A549 (cell line): ENCODE data around the gene ZMYND8.

Experiments
- CEBPB ChIP-seq, 2 experiments: fragments of >200 bp in 1 of 2; sonication (Bioruptor Twin) in 1 of 2; formaldehyde crosslinking in 1 of 2; IDR thresholded peaks; 2 replicates each; pipeline ENCODE4 v1.6.1; 2012 to 2016
- CHD4 ChIP-seq: fragments of 200-600 bp; sonication (generic); IDR thresholded peaks from 2 replicates; pipeline ENCODE4 v1.6.1; 2016; ENCODE audit warnings: antibody characterized with exemption, mild to moderate bottlenecking, borderline replicate concordance
- CTCF ChIP-seq: fragments of >200 bp; sonication (Bioruptor Twin); formaldehyde crosslinking; IDR thresholded peaks from 3 replicates; pipeline ENCODE4 v1.5.1; 2016
- E2F6 ChIP-seq: IDR thresholded peaks from 2 replicates; pipeline ENCODE4 v1.6.1; 2012; ENCODE audit warnings: low read depth, borderline replicate concordance
- HES2 ChIP-seq: fragments of >200 bp; sonication (Bioruptor Twin); formaldehyde crosslinking; IDR thresholded peaks from 2 replicates; pipeline ENCODE4 v1.6.1; 2016
- HMGXB4 ChIP-seq: fragments of 250-450 bp; sonication (Bioruptor Pico); IDR thresholded peaks from 2 replicates; pipeline ENCODE4 v1.5.0; 2021; ENCODE audit warnings: mild to moderate bottlenecking, moderate library complexity, borderline replicate concordance
- HOXA7 ChIP-seq: fragments of 250-450 bp; sonication (Bioruptor Pico); IDR thresholded peaks from 2 replicates; pipeline ENCODE4 v1.5.0; 2020; ENCODE audit warnings: mild to moderate bottlenecking, moderate library complexity
- MAFK ChIP-seq: fragments of 450-650 bp; IDR thresholded peaks from 2 replicates; pipeline ENCODE4 v1.6.1; 2014; ENCODE audit not compliant: partially characterized antibody
- MAZ ChIP-seq: fragments of 150-350 bp; IDR thresholded peaks from 2 replicates; pipeline ENCODE4 v1.6.1; 2014; ENCODE audit warnings: antibody characterized with exemption, low read depth, low read length, borderline replicate concordance
- MYC ChIP-seq: IDR thresholded peaks from 2 replicates; pipeline ENCODE4 v1.6.1; 2012; ENCODE audit warnings: mild to moderate bottlenecking, inconsistent platforms, low read length, improper control_type of control experiment, borderline replicate concordance
- PHF8 ChIP-seq: fragments of 200-600 bp; sonication (generic); IDR thresholded peaks from 2 replicates; pipeline ENCODE4 v1.6.1; 2016; ENCODE audit warnings: low read depth, mild to moderate bottlenecking, antibody characterized with exemption, moderate library complexity, borderline replicate concordance
- POLR2A ChIP-seq: IDR thresholded peaks from 2 replicates; pipeline ENCODE4 v1.6.1; 2012; ENCODE audit warnings: mild to moderate bottlenecking, low read length
- RAD21 ChIP-seq, 2 experiments: fragments of >200 bp in 1 of 2; sonication (Bioruptor Twin) in 1 of 2; formaldehyde crosslinking in 1 of 2; IDR thresholded peaks in 1 of 2; conservative IDR thresholded peaks in 1 of 2; 2 replicates in 1 of 2; 3 replicates in 1 of 2; pipeline ENCODE4 v1.6.1; 2012 to 2018; ENCODE audit warnings: inconsistent platforms in 1 of 2
- REST ChIP-seq: fragments of 200-600 bp; sonication (generic); IDR thresholded peaks from 2 replicates; pipeline ENCODE4 v1.6.1; 2016; ENCODE audit warnings: antibody characterized with exemption, mild to moderate bottlenecking, moderate library complexity

GRCh38 chr20:47217482-47218446 is 138.7 kb downstream of the ZMYND8 start:
- TF ChIP-seq CTCF (no peak), HMGXB4 (CRISPR knock-in tag) (no peak), HES2 (no peak), POLR2A (no peak), MYC (no peak), E2F6 (no peak), MAZ (no peak), CEBPB (IDR thresholded peaks at IDR 0.05) (no peak), RAD21 (conservative IDR thresholded peaks at IDR 0.05 in 1 of 2, IDR thresholded peaks at IDR 0.05 in 1 of 2) (no peak), MAFK (no peak), HOXA7 (CRISPR knock-in tag) (no peak), CHD4 (no peak), PHF8 (no peak), REST (no peak)
